Liver (tissue), 3 donors: ENCODE measurements around the gene BEGAIN.

Experiments used
- CTCF ChIP-seq: fragments of 150-350 bp; IDR thresholded peaks from 2 replicates; pipeline ENCODE4 v1.5.1; 2017; ENCODE audit warnings: improper control_type of control experiment, low read depth, low read length; ENCODE audit not compliant: missing input control
- HNF4A ChIP-seq, 2 donors: conservative IDR thresholded peaks; 2 replicates each; pipeline ENCODE4 v1.6.1; 2016; ENCODE audit warnings: antibody characterized with exemption in 2 of 2, mild to moderate bottlenecking in 2 of 2
- JUND ChIP-seq, 2 donors: IDR thresholded peaks; 2 replicates each; pipeline ENCODE4 v1.6.1; 2016; ENCODE audit warnings: antibody characterized with exemption in 2 of 2
- NR2F2 ChIP-seq: IDR thresholded peaks from 2 replicates; pipeline ENCODE4 v1.6.1; 2016; ENCODE audit warnings: antibody characterized with exemption
- donor health status: healthy.
- donor health status: healthy.

DNA sequence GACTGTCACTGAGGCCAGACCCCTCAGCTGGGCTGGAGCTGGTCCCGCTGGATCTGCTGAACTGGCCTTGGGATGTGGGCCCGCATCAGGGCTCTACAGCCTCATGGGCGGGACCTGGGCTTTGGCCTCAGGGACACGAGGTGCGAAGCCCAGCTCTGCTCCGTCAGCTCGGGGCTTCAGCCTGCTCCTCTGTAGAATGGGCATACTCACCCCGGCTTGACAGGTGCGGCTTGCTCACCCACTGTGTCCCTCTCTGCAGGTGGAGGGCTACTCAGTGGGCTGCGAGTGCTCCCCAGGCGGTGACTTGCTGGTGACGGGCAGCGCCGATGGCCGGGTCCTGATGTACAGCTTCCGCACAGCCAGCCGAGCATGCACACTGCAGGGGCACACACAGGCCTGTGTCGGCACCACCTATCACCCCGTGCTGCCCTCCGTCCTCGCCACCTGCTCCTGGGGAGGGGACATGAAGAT lies 57.6 kb downstream of the BEGAIN start:
- TF ChIP-seq JUND (IDR thresholded peaks at IDR 0.05) (no peak), CTCF (no peak), HNF4A (conservative IDR thresholded peaks at IDR 0.05) (no peak), NR2F2 (no peak)
